Ramos (cell line): ENCODE results near the gene RPS6KA2.

Source experiments
- in situ Hi-C: fragments of 300-500 bp; cut with MboI; formaldehyde crosslinking; loops from one replicate; pipeline ENCODE4 v1.14.3; 2022; ENCODE audit warnings: low sequenced_read_pairs; ENCODE audit not compliant: unreplicated experiment

Gene RPS6KA2

GRCh38 chr6:166461821-166462460, 165.1 kb downstream of the RPS6KA2 start:
- in situ Hi-C loops = loop anchor here (25.0 kb wide), 1 partner anchor 675 kb away; no protein-coding TSS in a partner anchor

GRCh38 chr6:166460473-166461437, 166.3 kb downstream of the RPS6KA2 start:
- in situ Hi-C loops = loop anchor here (25.0 kb wide), 1 partner anchor 677 kb away; no protein-coding TSS in a partner anchor

- in situ Hi-C loops = loop anchor here (25.0 kb wide), 1 partner anchor 677 kb away; no protein-coding TSS in a partner anchor
Observed at GRCh38 chr6:166459906-166460305, 167.1 kb downstream of the RPS6KA2 start.

- in situ Hi-C loops = loop anchor here (25.0 kb wide), 1 partner anchor 678 kb away; no protein-coding TSS in a partner anchor
Observed at GRCh38 chr6:166459272-166459671, 167.8 kb downstream of the RPS6KA2 start.

GRCh38 chr6:166456395-166457156, 170.5 kb downstream of the RPS6KA2 start:
- in situ Hi-C loops = loop anchor here (25.0 kb wide), 1 partner anchor 681 kb away; no protein-coding TSS in a partner anchor

GRCh38 chr6:166454692-166455515, 172.1 kb downstream of the RPS6KA2 start:
- in situ Hi-C loops = loop anchor here (25.0 kb wide), 1 partner anchor 682 kb away; no protein-coding TSS in a partner anchor

- in situ Hi-C loops = loop anchor here (25.0 kb wide), 1 partner anchor 684 kb away; no protein-coding TSS in a partner anchor
Observed at GRCh38 chr6:166453651-166454050, 173.4 kb downstream of the RPS6KA2 start.

GRCh38 chr6:166450167-166450873, 176.7 kb downstream of the RPS6KA2 start:
- in situ Hi-C loops = loop anchor here (25.0 kb wide), 1 partner anchor 687 kb away; no protein-coding TSS in a partner anchor

GRCh38 chr6:166449641-166450040, 177.4 kb downstream of the RPS6KA2 start:
- in situ Hi-C loops = loop anchor here (25.0 kb wide), 1 partner anchor 688 kb away; no protein-coding TSS in a partner anchor

GRCh38 chr6:166449036-166449435, 178.0 kb downstream of the RPS6KA2 start:
- in situ Hi-C loops = no loop called here

GRCh38 chr6:166448432-166448831, 178.6 kb downstream of the RPS6KA2 start:
- in situ Hi-C loops = no loop called here

GRCh38 chr6:166446567-166447065, 180.4 kb downstream of the RPS6KA2 start:
- in situ Hi-C loops = no loop called here

- in situ Hi-C loops = no loop called here
Observed at GRCh38 chr6:166446146-166446545, 180.9 kb downstream of the RPS6KA2 start.

- in situ Hi-C loops = no loop called here
Observed at GRCh38 chr6:166444446-166444845, 182.6 kb downstream of the RPS6KA2 start.

GRCh38 chr6:166443166-166443565, 183.9 kb downstream of the RPS6KA2 start:
- in situ Hi-C loops = no loop called here

- in situ Hi-C loops = no loop called here
Observed at GRCh38 chr6:166442131-166442685, 184.8 kb downstream of the RPS6KA2 start.

- in situ Hi-C loops = no loop called here
Observed at GRCh38 chr6:166441325-166442078, 185.5 kb downstream of the RPS6KA2 start.
